MM.1S (cell line): ENCODE data around the gene NFKBIE.

Source experiments
- DNase-seq: peaks from one replicate; pipeline ENCODE4 v3.0.0-alpha.2; 2015
- H2AFZ ChIP-seq: fragments of 300-600 bp; sonication (generic); 2 replicates; pipeline ENCODE4 v1.6.0; 2016; ENCODE audit warnings: antibody characterized with exemption, low read length
- H3F3A ChIP-seq: fragments of 300-600 bp; sonication (generic); 2 replicates; pipeline ENCODE4 v1.6.1; 2016; ENCODE audit warnings: mild to moderate bottlenecking, antibody characterized with exemption, low read length, moderate library complexity, mixed read lengths; ENCODE audit not compliant: insufficient read depth
- H3K27ac ChIP-seq: fragments of 300-600 bp; sonication (generic); 2 replicates; pipeline ENCODE4 v1.5.1; 2016; ENCODE audit warnings: mild to moderate bottlenecking, low read length
- H3K27me3 ChIP-seq: fragments of 300-600 bp; sonication (generic); replicated peaks from 2 replicates; pipeline ENCODE4 v1.6.0; 2016; ENCODE audit warnings: low read length; ENCODE audit not compliant: insufficient read depth
- H3K36me3 ChIP-seq: fragments of 300-600 bp; sonication (generic); replicated peaks from 2 replicates; pipeline ENCODE4 v1.6.1; 2016; ENCODE audit warnings: mild to moderate bottlenecking, low read length, mixed read lengths; ENCODE audit not compliant: insufficient read depth
- H3K4me1 ChIP-seq: fragments of 300-600 bp; sonication (generic); 2 replicates; pipeline ENCODE4 v1.6.1; 2016; ENCODE audit warnings: low read length, mixed read lengths
- H3K4me2 ChIP-seq: fragments of 300-600 bp; sonication (generic); 2 replicates; pipeline ENCODE4 v1.6.0; 2016; ENCODE audit warnings: low read depth, low read length
- H3K4me3 ChIP-seq: fragments of 300-600 bp; sonication (generic); 2 replicates; pipeline ENCODE4 v1.5.1; 2016; ENCODE audit warnings: low read length, mixed read lengths
- H3K79me2 ChIP-seq: fragments of 300-600 bp; sonication (generic); 2 replicates; pipeline ENCODE4 v1.6.1; 2016; ENCODE audit warnings: mixed run types, low read length, mixed read lengths
- H3K9ac ChIP-seq: fragments of 300-600 bp; sonication (generic); 2 replicates; pipeline ENCODE4 v1.6.1; 2016; ENCODE audit warnings: low read length, mixed read lengths
- H3K9me2 ChIP-seq: fragments of 300-600 bp; sonication (generic); replicated peaks from 2 replicates; pipeline ENCODE4 v1.6.1; 2016; ENCODE audit warnings: mild to moderate bottlenecking, low read length, mixed read lengths; ENCODE audit not compliant: insufficient read depth
- H3K9me3 ChIP-seq: fragments of 300-600 bp; sonication (generic); replicated peaks from 2 replicates; pipeline ENCODE4 v1.6.1; 2016; ENCODE audit warnings: mild to moderate bottlenecking, low read length, mixed read lengths; ENCODE audit not compliant: insufficient read depth
- H4K20me1 ChIP-seq: fragments of 300-600 bp; sonication (generic); 2 replicates; pipeline ENCODE4 v1.6.1; 2016; ENCODE audit warnings: mild to moderate bottlenecking, low read length, moderate library complexity, mixed read lengths; ENCODE audit not compliant: insufficient read depth
- EZH2 ChIP-seq: fragments of 300-600 bp; sonication (generic); optimal IDR thresholded peaks from 2 replicates; pipeline ENCODE3; 2017; ENCODE audit warnings: low read depth, mild to moderate bottlenecking, antibody characterized with exemption, low read length, mixed read lengths
- EZH2phosphoT487 ChIP-seq: fragments of 300-600 bp; sonication (generic); IDR thresholded peaks from 2 replicates; pipeline ENCODE4 v1.6.1; 2018; ENCODE audit warnings: antibody characterized with exemption, low read length
- TF ChIP-seq, protein P1 (sequence below): fragments of 300-600 bp; sonication (generic); IDR thresholded peaks from 2 replicates; pipeline ENCODE4 v1.5.1; 2016; ENCODE audit warnings: antibody characterized with exemption, low read length, mixed read lengths

Gene NFKBIE

DNA sequence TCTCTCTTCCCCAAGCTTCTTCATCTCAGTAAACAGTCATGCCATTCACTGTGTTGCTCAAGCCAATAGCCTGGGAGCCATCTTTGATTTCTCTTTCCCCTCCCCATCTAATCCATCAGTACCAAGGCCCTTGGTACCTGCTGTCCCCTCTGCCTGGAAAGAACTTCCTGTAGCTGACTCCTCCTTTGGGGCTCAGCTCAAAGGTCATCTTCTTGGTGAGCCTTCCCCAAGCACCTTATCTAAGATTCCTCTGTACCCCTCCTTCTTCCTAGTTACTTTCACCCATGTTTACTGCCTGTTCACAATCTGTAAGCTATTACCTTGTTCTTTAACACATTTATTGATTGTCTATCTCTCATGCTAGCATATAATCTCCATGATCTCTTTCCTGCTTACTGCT, 44.3 kb upstream of the NFKBIE start:
- H3K9me2 ChIP-seq, result no peaks in the 10 kb centered on the region
- H3K9ac ChIP-seq, result no peak overlapping the region
- no peaks in the 10 kb centered on the region for H3K9me3 ChIP-seq
- H3K27ac ChIP-seq, result no peak overlapping the region
- no peak overlapping the region for H3K4me2 ChIP-seq
- H4K20me1 ChIP-seq, result no peaks in the 10 kb centered on the region
- TF ChIP-seq EZH2, result no peak
- TF ChIP-seq EZH2phosphoT487, result no peak
- TF ChIP-seq, protein P1, sequence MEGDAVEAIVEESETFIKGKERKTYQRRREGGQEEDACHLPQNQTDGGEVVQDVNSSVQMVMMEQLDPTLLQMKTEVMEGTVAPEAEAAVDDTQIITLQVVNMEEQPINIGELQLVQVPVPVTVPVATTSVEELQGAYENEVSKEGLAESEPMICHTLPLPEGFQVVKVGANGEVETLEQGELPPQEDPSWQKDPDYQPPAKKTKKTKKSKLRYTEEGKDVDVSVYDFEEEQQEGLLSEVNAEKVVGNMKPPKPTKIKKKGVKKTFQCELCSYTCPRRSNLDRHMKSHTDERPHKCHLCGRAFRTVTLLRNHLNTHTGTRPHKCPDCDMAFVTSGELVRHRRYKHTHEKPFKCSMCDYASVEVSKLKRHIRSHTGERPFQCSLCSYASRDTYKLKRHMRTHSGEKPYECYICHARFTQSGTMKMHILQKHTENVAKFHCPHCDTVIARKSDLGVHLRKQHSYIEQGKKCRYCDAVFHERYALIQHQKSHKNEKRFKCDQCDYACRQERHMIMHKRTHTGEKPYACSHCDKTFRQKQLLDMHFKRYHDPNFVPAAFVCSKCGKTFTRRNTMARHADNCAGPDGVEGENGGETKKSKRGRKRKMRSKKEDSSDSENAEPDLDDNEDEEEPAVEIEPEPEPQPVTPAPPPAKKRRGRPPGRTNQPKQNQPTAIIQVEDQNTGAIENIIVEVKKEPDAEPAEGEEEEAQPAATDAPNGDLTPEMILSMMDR, result no peak
- no peaks in the 10 kb centered on the region for H3F3A ChIP-seq
- H3K4me3 ChIP-seq, result no peak overlapping the region
- peaks cover 10% of the 10 kb centered on the region for H3K4me1 ChIP-seq
- H3K27me3 ChIP-seq, result no peaks in the 10 kb centered on the region
- H2AFZ ChIP-seq, result no peak overlapping the region
- no peaks in the 10 kb centered on the region for H3K36me3 ChIP-seq
- H3K79me2 ChIP-seq, result peaks cover 18% of the 10 kb centered on the region
- DNase-seq, result no peak

DNA sequence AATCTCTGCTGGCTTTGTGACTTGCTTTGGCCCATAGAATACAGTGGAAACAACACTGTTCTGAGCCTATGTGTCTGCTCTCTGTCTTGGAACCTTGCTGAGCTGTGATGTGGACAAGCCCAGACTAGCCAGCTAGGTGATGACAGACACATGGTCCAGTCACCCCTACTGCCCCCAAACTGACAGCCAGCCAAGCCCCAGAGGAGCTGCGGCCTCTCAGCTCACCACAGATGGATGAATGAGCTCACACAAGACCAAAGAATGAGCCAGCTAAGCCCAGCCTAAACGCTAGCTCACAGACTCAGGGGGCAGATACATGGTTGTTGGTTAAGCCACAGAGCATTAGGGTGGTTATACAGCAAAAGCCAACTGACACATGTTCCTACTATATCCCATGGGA, 43.7 kb upstream of the NFKBIE start:
- H2AFZ ChIP-seq, result no peak overlapping the region
- no peak for DNase-seq
- H4K20me1 ChIP-seq, result no peaks in the 10 kb centered on the region
- no peak overlapping the region for H3K9ac ChIP-seq
- no peaks in the 10 kb centered on the region for H3K9me3 ChIP-seq
- no peaks in the 10 kb centered on the region for H3K36me3 ChIP-seq
- H3K27ac ChIP-seq, result no peak overlapping the region
- H3F3A ChIP-seq, result no peaks in the 10 kb centered on the region
- no peak for TF ChIP-seq EZH2
- TF ChIP-seq, protein P1, result no peak
- no peak for TF ChIP-seq EZH2phosphoT487
- no peak overlapping the region for H3K4me2 ChIP-seq
- H3K4me3 ChIP-seq, result no peak overlapping the region
- H3K4me1 ChIP-seq, result peaks cover 10% of the 10 kb centered on the region
- peaks cover 18% of the 10 kb centered on the region for H3K79me2 ChIP-seq
- no peaks in the 10 kb centered on the region for H3K27me3 ChIP-seq
- no peaks in the 10 kb centered on the region for H3K9me2 ChIP-seq

DNA sequence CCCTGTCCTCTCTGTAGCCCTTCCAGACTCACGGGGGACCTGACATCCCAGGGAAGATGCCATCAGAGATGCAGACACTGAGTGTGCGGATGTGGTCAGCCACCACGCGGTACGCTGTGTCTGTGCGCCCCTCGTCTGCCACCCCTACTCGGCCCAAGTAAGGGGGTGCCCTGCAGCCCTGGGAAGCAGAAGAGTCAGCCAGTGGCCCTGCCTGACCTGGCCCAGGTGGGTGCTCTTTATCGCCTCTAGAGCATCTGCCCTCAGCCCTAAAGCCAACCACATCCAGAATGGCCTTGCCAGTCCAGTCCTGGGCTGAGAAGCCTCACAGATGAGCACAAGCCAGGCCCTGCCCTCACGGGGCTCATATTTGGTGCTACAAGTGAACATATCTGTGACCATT, 41.9 kb upstream of the NFKBIE start:
- H3K79me2 ChIP-seq, result peaks cover 9% of the 10 kb centered on the region
- no peaks in the 10 kb centered on the region for H3K9me2 ChIP-seq
- H3K27ac ChIP-seq, result no peak overlapping the region
- no peaks in the 10 kb centered on the region for H3F3A ChIP-seq
- H4K20me1 ChIP-seq, result no peaks in the 10 kb centered on the region
- H3K4me1 ChIP-seq, result peaks cover 6% of the 10 kb centered on the region
- H3K9me3 ChIP-seq, result no peaks in the 10 kb centered on the region
- no peak for DNase-seq
- H3K4me2 ChIP-seq, result no peak overlapping the region
- TF ChIP-seq EZH2, result no peak
- no peak for TF ChIP-seq EZH2phosphoT487
- TF ChIP-seq, protein P1, result no peak
- no peaks in the 10 kb centered on the region for H3K36me3 ChIP-seq
- no peak overlapping the region for H2AFZ ChIP-seq
- no peak overlapping the region for H3K9ac ChIP-seq
- H3K27me3 ChIP-seq, result no peaks in the 10 kb centered on the region
- H3K4me3 ChIP-seq, result no peak overlapping the region

DNA sequence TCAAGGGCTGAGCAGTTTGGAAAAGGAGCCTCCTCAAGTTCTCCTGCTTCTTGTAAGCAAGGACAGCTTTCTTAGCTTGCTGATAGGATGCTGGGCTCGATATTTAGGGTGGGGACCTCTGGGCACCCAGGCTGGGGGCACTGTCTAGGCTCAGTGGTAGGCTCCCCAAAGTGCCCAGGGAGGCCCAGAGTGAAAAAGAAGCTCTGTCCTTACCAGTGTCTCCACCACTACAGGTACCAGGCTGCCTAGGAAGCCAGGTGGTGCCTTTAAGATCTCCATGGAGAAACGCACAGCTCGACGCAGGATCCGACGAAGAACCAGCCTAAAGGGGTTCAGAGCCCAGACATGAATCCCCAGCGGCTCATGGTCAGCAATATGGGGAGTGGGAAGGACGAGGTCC, 41.4 kb upstream of the NFKBIE start:
- Histone ChIP-seq H3K79me2 (peaks cover 4% of the 10 kb centered on the region), H3K4me3 (no peak overlapping the region), H3K9ac (no peak overlapping the region), H3K9me3 (no peaks in the 10 kb centered on the region), H3K9me2 (no peaks in the 10 kb centered on the region), H4K20me1 (no peaks in the 10 kb centered on the region), H3K4me2 (no peak overlapping the region), H2AFZ (no peak overlapping the region), H3F3A (no peaks in the 10 kb centered on the region), H3K4me1 (peaks cover 1% of the 10 kb centered on the region), H3K27ac (no peak overlapping the region), H3K27me3 (no peaks in the 10 kb centered on the region), H3K36me3 (no peaks in the 10 kb centered on the region)
- TF ChIP-seq EZH2phosphoT487 (no peak), EZH2 (no peak)
- TF ChIP-seq, protein P1, result no peak
- no peak for DNase-seq
